RPMI8226 (cell line): ENCODE data around the gene NRXN2.
A peak's percentile ranks its signal among the peaks of the same experiment; 100 is the strongest.

Experiments used
- DNase-seq: peaks from one replicate; pipeline ENCODE4 v3.0.0-alpha.2; 2015

The NRXN2 gene

DNA sequence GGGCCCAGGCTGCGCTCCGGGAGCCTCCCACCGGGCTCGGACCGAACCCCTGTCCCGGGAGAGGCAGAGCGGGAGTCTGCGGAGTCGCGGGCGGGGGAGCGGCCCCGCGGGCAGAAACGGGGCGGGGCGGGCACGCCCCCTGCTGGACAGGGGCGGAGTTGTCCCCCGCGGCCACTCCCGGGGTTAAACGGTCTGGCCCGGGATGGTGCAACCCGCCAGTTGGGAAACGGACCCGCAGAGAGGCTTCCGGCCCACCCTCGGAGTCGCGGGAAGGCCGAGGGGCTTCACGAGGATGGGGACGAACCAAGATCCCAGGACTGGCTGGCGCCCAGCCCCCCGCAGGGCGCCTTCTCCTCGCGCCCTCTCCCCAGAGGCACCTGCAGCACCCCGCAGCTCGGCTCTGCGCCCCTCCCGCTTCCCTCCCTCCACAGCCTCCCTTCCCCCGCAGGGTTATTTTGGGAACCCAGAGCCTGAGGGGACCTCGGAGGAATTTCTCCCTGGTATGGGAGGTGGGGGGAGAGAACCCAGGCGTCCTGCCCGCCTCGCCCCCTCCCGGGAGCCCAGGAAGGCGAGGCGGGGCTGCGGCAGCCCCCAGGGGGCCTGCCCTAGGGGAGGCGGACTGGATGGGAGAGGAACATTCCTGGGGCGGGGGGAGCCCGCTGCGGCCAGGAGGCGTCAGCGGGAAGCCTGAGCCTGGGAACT lies 20.0 kb upstream of the NRXN2 start:
- DNase-seq, result peak; percentile 77

DNA sequence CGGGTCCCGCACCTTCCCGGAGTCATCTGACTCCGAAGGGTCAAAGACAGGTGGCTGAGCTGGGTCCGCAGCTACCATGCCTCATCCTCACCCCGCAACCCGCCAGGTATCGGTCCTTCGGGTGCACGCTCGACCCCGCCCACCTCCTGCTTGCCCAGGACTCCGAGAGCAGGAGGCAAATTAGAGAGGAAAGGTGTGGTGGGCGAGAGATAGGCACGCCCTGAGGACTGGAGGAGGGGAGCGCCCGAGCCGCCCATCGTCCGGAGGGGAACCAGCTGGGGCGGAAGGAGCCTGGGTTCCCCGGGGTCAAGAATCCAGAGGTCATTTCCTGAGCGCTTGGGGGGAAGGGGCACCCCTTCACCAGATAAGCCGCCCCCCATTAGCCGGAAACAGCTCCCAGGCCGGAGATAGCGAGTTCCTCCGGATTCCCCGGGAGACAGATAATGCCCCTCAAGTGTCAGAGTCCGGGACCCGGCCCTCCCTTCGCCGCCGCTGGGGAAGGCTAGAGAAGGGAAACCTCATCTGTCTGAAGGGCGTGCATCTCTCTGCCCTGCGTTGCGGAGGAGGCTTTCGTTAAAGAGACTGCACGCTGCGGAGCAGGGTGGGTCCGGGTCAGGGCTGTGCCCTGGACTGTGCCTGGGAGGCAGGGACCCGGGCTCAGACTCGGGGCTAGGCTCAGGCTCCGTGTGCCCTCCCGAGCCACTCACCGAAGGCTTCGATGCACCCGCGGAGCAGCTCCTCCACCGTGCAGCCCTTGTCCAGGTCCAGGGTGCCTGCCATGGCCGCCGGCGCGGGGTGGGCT lies 19.3 kb upstream of the NRXN2 start:
- peak; percentile 64 for DNase-seq

DNA sequence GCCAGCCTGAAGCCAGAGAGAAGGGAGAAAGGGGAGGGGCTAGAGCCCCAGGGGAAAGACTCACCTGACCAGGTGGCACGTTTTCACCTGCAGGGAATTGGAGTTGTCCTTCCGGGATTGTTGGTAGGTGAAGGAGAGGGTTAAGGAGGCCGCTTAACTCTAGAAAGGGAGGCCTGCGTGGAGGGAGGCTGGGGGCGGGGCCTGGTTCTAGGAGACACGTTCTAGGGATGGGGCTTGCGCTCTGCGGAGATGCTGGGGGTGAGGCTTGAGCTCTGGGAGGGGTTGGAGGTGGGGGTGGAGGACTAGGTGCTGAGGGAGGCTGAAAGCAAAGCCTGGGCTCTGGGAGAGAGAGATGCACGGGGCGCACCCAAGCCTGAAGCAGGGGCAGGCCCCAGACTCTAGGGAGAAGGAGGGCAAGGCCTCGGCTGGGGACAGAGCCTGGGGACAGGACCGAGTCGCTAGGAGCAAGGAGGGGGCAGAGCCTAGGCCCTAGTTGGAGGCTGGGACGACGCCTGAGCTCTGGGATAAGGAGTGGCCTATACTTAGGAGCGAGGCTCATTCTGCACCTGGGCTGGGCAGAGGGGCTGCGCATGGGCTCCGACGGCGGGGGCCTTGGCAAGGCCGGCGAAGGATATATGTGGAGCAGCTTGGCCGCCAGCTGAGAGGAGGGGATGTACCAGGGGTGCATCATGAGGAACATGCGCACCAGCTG lies 18.5 kb upstream of the NRXN2 start:
- no peak for DNase-seq

DNA sequence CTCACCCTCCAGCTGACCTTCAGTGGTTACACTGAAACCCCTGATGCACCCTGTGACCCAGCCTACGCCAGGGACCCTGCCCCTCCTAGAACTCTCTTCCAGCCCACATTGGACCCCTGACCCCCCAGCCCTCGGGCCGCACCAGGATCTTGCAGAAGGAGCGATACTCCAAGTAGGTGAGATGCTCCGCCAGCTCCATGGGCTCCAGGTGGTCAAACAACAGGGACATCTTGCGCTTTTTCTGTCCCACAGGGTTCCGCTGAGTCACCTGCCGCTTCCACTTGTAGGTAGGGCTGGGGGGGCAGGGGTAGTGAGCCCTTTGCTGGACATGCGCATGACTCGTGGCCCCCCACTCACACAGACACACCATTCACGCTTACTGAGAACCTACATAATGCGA lies 16.9 kb upstream of the NRXN2 start:
- DNase-seq, result no peak

DNA sequence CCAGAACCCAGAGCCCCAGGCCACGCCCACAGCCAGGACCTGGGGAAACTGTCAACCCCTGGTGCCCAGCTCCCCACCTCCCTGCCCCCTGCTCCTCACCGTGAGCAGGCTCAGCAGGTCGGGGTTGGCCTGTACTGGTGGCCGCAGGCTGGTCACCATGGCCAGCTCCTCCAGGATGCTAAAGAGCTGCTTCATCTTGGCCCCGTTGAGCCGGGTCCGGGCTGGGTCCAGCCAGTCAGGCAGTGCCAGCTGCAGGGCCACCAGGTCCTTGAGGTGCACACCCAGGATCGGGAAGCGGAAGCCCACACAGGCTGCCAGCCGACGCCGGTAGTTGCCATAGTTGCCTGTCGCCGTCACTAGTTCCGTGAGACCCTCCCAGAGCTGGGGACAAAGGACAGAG lies 13.7 kb upstream of the NRXN2 start:
- no peak for DNase-seq

DNA sequence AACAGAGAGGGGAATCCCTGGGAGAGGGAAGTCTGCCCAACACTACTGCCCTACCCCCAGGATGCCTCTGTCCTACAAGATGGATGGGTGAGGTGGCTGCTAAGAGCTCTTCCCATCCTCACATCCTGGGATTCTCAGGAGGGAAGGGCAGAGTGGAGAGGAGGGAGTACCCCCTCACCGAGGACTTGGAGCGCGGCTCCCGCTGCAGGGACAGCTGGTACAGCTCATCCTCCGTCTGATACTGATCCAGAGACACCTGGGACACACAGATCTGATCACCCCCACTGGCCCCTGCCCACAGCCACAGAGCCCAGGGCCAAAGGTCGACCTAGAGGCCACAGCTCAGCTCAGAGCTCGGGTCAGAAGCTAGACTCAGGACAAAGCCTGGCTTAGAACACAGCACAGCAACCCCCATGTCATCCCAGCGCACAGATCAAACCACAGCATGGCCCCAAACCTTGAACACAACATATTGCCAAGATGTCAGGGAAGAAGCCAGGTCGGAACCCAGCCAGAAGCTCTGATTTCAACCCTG lies 12.8 kb upstream of the NRXN2 start:
- DNase-seq, result no peak

DNA sequence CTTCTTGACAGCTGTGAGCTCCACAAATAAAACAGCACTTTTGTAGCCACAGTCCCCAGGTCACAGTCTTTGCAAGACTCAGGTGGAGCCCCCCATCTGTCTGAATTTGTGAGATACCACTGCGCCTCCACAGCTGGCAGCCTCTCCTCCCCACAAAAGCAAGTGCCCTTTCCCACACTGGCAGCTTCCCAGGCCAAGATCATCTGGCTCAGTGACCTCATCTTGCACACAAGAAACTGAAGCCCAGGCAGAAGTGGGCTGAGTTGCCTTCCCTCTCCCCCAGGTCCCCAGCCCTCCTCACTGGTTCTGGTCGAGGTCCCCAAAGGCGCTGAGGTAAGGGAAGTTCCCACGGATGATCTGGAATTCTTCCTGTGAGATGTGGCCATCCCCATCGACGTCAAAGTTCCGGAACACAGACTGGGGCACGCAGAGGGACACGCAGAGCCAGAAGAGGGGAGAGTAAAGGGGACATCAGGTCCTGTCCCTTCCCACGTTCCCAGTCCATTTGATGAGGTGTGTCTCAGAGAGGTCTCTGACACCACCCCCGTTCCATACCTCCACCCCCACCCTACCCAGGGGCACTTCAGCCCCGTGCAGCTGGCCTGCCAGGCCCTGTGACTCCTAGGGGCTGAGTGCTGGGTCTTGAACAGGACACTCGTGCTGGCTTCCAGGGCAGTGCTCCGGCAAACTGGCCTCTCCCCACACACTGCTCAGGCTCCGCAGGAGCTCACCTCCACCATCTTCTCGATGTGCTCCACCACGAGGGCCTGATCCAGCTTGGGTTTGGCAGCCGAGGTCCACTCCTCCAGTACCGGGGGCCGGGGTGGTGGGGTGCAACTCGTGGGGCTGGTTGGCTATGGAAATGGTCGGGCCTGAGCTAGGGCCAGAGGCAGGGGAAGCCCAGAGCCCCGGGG lies 12.1 kb upstream of the NRXN2 start:
- no peak for DNase-seq

DNA sequence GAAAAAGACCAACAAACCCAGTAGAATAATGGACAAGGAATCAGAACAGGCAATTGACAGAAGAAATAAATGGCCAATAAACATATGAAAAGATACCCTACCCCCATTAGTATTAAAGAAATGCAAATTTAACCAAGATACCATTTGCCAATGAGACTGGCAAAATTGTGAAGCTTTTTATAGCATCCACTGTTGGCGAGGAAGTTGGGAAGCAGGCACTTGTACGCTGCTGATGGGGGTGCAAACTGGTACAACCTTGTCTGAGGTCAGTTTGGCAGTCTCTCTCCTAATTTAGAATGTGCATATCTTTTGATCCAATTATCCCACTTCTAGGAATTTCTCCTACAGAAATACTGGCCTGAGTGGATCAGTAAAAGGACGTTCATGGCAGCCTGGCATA lies 8.6 kb upstream of the NRXN2 start:
- no peak for DNase-seq

DNA sequence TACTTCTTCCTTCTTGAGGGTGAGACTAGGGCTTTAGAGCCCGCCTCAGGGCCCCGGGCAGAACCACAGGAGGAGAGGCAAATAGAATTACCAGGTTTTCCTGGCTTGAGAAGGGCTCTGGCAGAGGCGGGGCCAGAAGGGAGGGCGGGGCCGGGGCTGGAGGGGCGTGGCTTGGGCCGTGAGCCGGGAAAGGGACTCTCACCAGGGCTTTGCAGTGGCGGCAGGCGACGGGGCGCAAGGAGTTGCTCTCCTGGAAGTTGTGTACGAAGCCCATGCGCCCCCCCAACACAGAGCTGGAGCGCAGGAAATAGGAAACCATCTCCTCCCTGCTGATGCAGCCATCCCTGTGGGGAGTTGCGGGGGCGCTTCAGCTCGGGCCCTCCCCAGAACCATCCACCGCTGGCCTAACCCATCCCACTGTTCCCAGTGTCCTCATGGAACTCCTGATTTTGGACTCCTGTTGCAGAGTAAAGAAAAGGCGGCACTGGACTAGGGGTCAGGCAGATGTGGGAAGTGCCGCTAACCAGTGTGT lies 6.9 kb upstream of the NRXN2 start:
- peak; percentile 38 for DNase-seq

DNA sequence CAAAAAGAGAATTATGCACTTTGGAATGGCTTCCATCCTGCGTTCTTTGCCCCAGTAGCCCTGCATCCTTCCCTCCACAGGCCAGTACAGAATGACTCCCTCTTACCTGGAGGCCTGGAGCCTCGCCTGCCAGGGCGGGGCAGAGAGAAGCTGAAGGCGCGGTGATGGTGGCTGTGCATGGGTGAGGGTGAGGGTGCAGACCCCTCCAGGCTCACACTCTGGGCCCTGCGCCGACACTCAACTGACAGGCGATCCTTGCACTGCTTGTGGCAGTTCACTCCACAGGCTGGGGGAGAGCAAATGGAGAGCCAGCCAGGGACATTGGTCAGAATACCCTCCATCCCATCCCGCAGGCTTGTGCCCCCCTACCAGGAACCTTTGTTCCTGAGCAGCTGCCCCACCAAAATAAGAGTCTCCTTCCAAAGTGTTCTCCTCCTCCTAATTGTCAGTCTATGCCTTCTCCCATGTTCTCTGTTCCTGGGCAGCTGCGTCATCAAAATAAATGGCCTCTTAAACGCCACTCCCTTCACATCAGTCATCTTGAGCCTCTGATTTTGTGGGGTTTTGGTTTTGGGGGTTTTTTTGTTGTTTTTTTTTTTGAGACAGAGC lies 5.9 kb upstream of the NRXN2 start:
- DNase-seq, result no peak

DNA sequence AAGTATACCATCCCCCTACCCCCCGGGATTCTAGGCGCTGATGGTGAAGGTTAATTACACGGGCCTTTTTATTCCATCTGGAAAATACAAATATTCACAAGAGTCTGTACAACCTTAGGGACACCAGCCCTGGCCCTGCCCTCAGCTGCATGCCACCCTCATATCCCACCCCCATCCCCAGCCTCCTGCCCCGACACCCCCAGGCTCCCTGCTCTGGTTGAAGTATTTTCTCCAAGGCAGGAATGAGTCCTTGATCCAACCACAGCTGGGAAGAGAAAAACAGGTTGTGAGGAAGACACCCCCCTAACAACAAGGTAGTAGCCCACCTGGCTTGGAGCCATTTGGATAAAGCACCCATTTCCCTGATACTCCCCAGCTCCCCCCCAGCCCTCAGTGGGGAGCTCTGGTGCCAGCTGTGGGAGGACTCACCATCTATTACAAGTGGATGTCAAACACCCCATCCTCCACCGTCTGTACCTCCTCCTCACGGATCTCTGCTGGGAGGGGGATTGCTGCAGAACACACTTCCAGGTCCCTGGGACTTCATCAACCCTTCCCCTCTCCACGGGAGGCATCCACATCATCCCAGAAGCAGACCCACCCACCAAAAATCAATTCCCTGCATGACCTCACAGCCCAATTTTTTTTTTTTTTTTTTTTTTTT lies 4.0 kb upstream of the NRXN2 start:
- DNase-seq, result no peak

DNA sequence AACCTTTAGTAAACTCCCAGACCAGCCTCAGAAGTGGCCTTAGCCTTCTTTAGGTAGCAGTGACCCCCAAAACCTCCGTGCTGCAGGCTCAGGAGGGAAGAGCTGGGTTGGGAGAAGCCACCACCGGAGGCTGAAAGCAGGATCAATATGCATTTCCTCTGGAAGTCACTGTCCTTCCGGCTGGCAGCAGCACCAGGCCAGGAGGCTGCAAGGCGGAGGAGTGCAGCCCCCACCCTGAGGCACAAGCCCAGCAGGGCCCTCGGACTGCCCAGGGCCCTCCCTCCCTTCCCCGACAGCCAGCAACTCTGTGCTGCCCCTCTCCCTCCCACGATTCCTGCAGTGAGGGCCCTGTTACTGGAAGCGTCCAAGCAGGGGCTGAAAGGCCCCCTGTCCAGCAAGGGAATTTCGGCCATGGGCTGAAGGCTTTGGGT lies 3.2 kb upstream of the NRXN2 start:
- no peak for DNase-seq

DNA sequence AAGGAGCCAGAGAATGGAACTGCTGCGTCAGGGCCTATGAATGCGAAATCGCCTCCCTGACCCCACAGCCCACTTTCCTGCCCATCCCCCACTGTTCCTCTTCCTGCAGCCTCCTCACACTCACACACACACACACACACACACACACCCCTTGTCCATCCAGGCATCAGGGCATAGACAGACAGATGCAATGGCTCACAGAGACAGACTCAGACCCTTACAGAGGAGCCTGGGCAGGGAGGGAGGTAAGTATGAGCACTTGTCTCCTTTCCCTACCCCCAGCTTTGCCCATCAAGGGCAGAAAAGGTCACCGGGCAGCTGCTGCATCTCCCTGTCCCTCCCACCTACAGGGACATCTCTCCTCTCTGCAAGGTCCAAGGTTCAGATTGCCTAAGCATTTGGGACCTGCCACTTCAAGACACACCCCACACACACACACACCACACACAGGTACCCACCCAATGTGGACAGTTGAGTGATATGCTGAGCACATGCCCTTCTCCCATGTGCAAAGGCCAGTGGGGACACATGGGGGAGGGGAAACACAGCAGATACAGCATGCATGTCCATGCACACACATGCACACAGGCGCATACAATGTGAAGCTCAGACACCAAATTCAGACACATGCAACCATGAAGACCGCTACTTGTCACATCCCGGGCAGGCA lies 2.0 kb upstream of the NRXN2 start:
- DNase-seq, result no peak

DNA sequence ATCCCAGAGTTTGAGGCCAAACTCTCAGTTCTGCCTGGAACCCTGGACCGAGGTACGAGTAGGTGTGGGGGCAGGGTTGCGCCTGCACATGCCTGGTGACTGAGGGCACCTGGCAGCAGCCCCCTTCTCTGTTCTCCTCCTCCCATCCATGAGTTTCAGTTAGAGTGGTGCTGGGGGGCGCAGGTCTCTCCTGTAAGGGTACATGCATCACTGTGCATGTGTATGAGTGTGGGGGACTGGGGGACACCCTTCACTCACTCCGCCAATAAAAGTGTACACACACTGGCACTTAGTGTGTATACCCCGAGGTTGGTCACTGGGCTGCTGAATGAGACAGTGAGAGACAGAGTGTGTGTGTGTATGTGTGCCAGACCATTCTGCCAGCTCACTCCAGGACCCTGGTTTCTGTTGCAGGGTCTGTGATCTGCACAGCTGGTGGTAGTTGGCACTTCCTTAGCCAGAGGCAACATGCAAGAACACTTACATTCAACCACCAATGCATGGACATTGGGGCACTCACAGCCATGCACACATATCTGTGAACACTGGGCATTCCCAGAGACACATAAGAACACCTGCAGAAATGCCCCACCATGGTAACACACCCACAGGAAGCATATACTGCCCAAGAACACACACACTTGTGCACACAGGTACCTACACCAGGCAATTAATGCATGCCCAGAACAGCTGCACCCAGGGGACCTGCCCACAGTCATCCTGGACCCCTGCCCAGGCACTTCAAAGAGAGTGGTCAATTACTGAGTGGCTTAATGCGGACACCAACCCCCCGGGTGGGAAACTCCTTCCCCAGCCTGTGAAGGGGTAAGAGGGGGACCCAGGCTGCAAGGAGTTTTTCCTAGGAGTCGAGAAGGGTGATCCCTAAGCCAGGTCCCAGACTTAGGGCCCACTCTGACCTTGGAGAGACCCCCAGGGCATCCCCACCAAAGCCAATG lies 1.2 kb upstream of the NRXN2 start:
- no peak for DNase-seq

DNA sequence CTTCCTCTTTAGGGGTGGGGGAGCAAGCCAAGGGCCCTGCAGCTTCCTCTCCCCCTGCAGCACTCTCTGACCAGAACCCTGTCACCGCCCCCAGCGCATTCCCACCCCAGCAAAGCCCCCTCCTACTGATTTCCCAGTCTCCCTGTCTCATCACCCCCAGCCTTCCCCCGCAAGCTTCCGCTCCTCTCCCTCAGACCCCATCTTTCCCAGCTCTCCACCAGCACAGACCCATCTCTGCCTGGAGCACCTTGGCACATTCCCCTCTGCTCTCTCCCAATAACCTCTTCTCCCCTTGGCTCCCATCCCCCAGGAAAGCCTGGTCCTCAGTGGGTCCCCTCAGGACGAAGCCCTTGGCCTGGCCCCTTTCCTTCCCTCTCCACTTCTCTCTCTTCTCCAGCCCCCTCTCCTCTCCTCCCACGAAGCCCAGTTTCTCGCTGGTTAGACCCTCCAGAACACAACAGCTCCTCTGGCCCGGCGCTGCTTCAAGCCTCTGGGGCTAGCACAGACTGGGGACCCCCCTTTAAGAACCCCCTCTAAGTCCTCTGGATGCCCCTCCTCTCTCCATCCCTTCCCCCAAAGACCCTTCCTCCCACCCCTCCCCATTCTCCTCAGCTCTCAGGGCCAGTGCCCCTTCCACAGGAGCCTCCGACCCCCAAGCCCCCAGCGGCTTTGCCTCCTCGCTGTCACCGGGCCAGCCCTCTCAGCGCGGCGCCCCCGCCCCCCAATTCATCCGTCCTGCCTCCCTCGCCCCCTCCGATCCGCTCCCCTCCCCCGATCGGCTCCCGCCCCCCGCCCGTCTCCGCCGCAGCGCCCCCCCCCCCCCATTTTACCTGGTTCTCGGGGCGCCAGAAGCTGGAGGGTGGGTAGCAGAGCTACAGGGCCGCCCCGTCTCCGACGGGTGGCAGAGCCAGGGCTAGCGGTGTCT lies 594 bp downstream of the NRXN2 start:
- DNase-seq, result no peak

DNA sequence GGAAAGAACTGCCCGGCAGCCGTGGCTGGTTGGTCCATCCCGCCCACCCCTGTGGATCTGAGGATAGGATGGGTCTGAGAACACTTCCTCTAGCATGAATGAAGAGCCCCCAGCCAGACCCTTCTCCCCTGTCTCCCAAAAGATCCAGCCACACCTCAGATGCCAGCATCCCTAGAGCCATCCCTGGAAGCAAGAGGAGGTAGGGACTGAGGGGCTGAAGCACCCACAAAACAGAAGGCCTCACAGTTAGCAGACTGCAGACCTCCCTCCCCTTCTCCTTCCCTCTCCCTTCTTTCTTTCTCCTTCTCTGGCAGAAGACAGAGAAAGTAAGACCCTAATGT lies 1.7 kb downstream of the NRXN2 start:
- DNase-seq, result no peak

DNA sequence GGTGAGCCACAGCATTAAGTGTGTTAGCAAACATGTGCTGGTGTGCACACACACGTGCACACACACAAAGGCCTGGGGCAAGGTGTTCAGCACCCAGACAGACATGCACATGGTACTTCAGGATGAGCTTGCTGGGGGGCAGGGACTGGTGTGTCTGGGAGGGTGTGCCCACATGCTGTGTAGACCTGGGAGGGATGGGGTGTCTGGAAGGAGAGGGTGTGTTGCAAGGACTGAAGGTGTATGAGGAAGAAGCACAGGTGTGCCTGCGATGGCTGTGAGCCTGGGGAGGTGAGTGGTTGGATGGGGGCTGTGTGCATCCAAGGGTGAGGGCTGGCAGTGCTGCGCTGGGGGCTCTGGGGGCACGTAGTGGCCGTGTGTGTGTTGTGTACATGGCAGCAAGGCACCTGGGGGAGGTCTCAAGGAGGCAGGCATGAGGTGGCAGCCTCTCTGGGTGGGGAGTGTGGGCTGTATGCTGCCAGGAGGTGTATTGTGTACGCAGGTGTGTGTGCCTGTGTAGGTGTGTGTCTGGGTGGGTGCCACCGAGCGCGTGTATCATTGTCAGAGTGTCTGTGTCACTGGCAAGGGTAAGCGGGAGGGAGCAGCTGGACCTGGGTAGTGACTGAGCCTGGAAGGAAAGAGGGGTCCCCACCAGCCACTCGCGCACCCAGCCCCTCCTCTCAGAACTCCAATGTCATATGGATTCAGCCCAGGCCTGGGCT lies 2.2 kb downstream of the NRXN2 start:
- no peak for DNase-seq

DNA sequence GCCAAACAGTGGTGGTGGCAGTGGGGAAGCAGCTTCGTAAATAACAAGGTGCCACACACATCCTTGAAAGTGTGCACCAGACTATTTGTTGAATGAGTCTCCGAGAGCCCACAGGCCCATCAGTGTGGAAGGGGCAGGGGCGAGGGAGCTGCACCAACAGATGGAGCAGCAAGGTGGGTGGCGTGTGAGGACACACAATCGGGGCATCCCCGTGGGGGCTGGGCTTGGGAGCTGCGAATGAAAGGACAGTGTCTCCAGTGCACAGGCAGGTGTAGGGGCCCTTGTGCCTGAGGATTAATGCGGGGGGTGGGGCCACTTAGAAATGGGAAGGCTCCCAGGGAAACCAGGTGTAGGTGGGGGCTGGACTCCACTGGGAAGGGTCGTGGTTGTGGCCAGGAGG lies 2.8 kb downstream of the NRXN2 start:
- DNase-seq, result no peak
